Right atrium auricular region (tissue), 2 donors: Measurements from ENCODE around the gene KLK6. TPM values are rescaled to one million over a fixed set of nuclear protein-coding genes. Genes with fewer than 3 reads are reported as not detected.

Source experiments
- DNase-seq: peaks from one replicate; pipeline ENCODE4 v3.0.0-alpha.2; 2019; ENCODE audit warnings: low spot score
- H3K27ac ChIP-seq, 2 donors: fragments of 200-600 bp; sonication (generic); 1 replicate in 1 of 2; 2 replicates in 1 of 2; pipeline ENCODE4 v1.5.1; 2016 to 2019
- H3K27me3 ChIP-seq, 2 donors: fragments of 200-600 bp; sonication (generic); one replicate each; pipeline versions ENCODE4 v1.5.1 to v1.6.0; 2017 to 2019
- H3K36me3 ChIP-seq: fragments of 200-600 bp; sonication (generic); one replicate; pipeline ENCODE4 v1.5.1; 2016
- H3K4me1 ChIP-seq, 2 donors: fragments of 200-600 bp; sonication (generic); one replicate each; pipeline versions ENCODE4 v1.5.1 to v1.6.0; 2017 to 2019
- H3K4me3 ChIP-seq, 2 donors: fragments of 200-600 bp; sonication (generic); 1 replicate in 1 of 2; 2 replicates in 1 of 2; pipeline ENCODE4 v1.5.1; 2017 to 2019; ENCODE audit warnings: mild to moderate bottlenecking in 1 of 2, moderate library complexity in 1 of 2
- H3K9me3 ChIP-seq, 2 donors: fragments of 200-600 bp; sonication (generic); one replicate each; pipeline ENCODE4 v1.5.1; 2019
- CTCF ChIP-seq, 2 donors: fragments of 200-600 bp; sonication (generic); IDR thresholded peaks; one replicate each; pipeline ENCODE4 v1.5.1; 2019; ENCODE audit warnings: antibody characterized with exemption in 2 of 2
- total RNA-seq, 2 donors: library from RNA; depleted of rRNA; stranded (reverse); fragments of >200 nt; gene quantifications; one replicate each; pipeline ENCODE4 v1.1.0, GENCODE V29; 2016

The KLK6 gene
- total RNA-seq, 2 donors from 2014 or later, result not detected

- no peak overlapping the region for H3K4me3 ChIP-seq
- no peaks in the 10 kb centered on the region for H3K4me1 ChIP-seq
- no peaks in the 10 kb centered on the region for H3K9me3 ChIP-seq
- no peaks in the 10 kb centered on the region for H3K36me3 ChIP-seq
- H3K27ac ChIP-seq, result no peak overlapping the region
- peaks cover 0 to 11% of the 10 kb centered on the region in 2 donors for H3K27me3 ChIP-seq
- no peak for DNase-seq
- no peak for TF ChIP-seq CTCF (IDR thresholded peaks at IDR 0.05)
Measured at GRCh38 chr19:51005248-51005647, 35.9 kb upstream of the KLK6 start.

GRCh38 chr19:51003316-51003715, 33.9 kb upstream of the KLK6 start:
- Histone ChIP-seq H3K36me3 (no peaks in the 10 kb centered on the region), H3K27me3 (peaks cover 0 to 11% of the 10 kb centered on the region in 2 donors), H3K4me1 (no peaks in the 10 kb centered on the region), H3K9me3 (no peaks in the 10 kb centered on the region), H3K4me3 (no peak overlapping the region), H3K27ac (no peak overlapping the region)
- no peak for DNase-seq
- TF ChIP-seq CTCF (IDR thresholded peaks at IDR 0.05), result no peak

GRCh38 chr19:51002542-51003311, 33.3 kb upstream of the KLK6 start:
- TF ChIP-seq CTCF (IDR thresholded peaks at IDR 0.05), result no peak
- Histone ChIP-seq H3K4me1 (no peaks in the 10 kb centered on the region), H3K36me3 (no peaks in the 10 kb centered on the region), H3K4me3 (no peak overlapping the region), H3K27me3 (peaks cover 0 to 11% of the 10 kb centered on the region in 2 donors), H3K27ac (no peak overlapping the region), H3K9me3 (no peaks in the 10 kb centered on the region)
- no peak for DNase-seq

- no peak for DNase-seq
- Histone ChIP-seq H3K4me1 (no peaks in the 10 kb centered on the region), H3K9me3 (no peaks in the 10 kb centered on the region), H3K4me3 (no peak overlapping the region), H3K36me3 (no peaks in the 10 kb centered on the region), H3K27ac (no peak overlapping the region), H3K27me3 (peaks cover 0 to 11% of the 10 kb centered on the region in 2 donors)
- TF ChIP-seq CTCF (IDR thresholded peaks at IDR 0.05), result no peak
Measured at GRCh38 chr19:51002089-51002532, 32.7 kb upstream of the KLK6 start.

- no peaks in the 10 kb centered on the region for H3K36me3 ChIP-seq
- H3K27ac ChIP-seq, result no peak within 1 kb of the TSS
- no peak for TF ChIP-seq CTCF (IDR thresholded peaks at IDR 0.05)
- H3K4me1 ChIP-seq, result no peaks in the 10 kb centered on the region
- H3K4me3 ChIP-seq, result no peak within 1 kb of the TSS
- no peak for DNase-seq
- H3K9me3 ChIP-seq, result no peaks in the 10 kb centered on the region
- peaks cover 0 to 11% of the 10 kb centered on the region in 2 donors for H3K27me3 ChIP-seq
Measured at GRCh38 chr19:51001515-51001914, 32.1 kb upstream of the KLK6 start, which contains the start of gene KLK8. Gene KLK8, minus strand, starts transcription at chr19:51001604. Its CDS starts 437 bp downstream, at chr19:51001167.
